HCT116 (cell line): ENCODE data around the gene VIPR2. TPM values are rescaled to one million over a fixed set of nuclear protein-coding genes. Genes with fewer than 3 reads are reported as not detected.

Source experiments
- ATAC-seq: fragments of 200-7000 bp; cut with Tn5 transposase; 2 replicates; pipeline ENCODE4 v1.9.1; 2020; ENCODE audit warnings: mild to moderate bottlenecking, moderate library complexity
- BruUV-seq: library from RNA; stranded (reverse); fragments of 400-500 nt; replicated peaks from 2 replicates; lab custom pipeline; 2021; lab: Mats Ljungman, UMichigan
- CTCF ChIA-PET: fragments of 300-600 bp; sonication (Branson Sonifier 250); formaldehyde crosslinking; loops from one replicate; lab custom pipeline; 2021; ENCODE audit warnings: antibody characterized with exemption; lab: Charles Lee
- POLR2A ChIA-PET: fragments of 300-600, 350-600 bp; sonication (Branson Sonifier 250); formaldehyde crosslinking; loops from one replicate; lab custom pipeline; 2021; ENCODE audit warnings: antibody characterized with exemption; lab: Charles Lee
- RAD21 ChIA-PET, 2 experiments: fragments of 300-600 bp; sonication (Branson Sonifier 250); formaldehyde crosslinking; loops; one replicate each; lab custom pipeline; 2023; ENCODE audit warnings: low total read pairs in 2 of 2; ENCODE audit not compliant: uncharacterized antibody in 2 of 2, unreplicated experiment in 2 of 2, low non-redundant PET in 1 of 2; lab: Charles Lee
- DNase-seq: peaks from one replicate; pipeline ENCODE4 v3.0.0-alpha.2; 2010; ENCODE audit warnings: low read depth, low spot score
- H2AFZ ChIP-seq: fragments of 200-600 bp; shearing (Covaris generic), sonication (generic); 2 replicates; pipeline ENCODE4 v1.6.1; 2017; ENCODE audit warnings: low read depth, mixed run types, mixed read lengths, antibody characterized with exemption, low read length; ENCODE audit not compliant: poor library complexity, severe bottlenecking
- H3K27ac ChIP-seq: 2 replicates; pipeline ENCODE4 v1.5.1; 2012; ENCODE audit warnings: low read depth, low read length
- H3K27me3 ChIP-seq: fragments of 200-600 bp; sonication (generic); 2 replicates; pipeline ENCODE4 v1.6.1; 2016; ENCODE audit warnings: mixed run types, low read length, mixed read lengths; ENCODE audit not compliant: insufficient read depth
- H3K36me3 ChIP-seq, 2 experiments: fragments of 200-500 bp in 1 of 2; fragments of 200-600 bp in 1 of 2; sonication (Bioruptor generic) in 1 of 2; sonication (generic) in 1 of 2; 2 replicates each; pipeline versions ENCODE4 v1.5.1 to v1.6.1; 2014 to 2016; ENCODE audit warnings: low read length in 2 of 2, inconsistent platforms in 1 of 2, mixed read lengths in 1 of 2, mixed run types in 1 of 2; ENCODE audit not compliant: insufficient read depth in 2 of 2, control insufficient read depth in 1 of 2
- H3K4me1 ChIP-seq, 2 experiments: fragments of 200-600 bp in 1 of 2; sonication (generic) in 1 of 2; 2 replicates each; pipeline versions ENCODE4 v1.5.1 to v1.6.1; 2012 to 2017; ENCODE audit warnings: low read length in 2 of 2, inconsistent platforms in 1 of 2, mild to moderate bottlenecking in 1 of 2, mixed read lengths in 1 of 2, mixed run types in 1 of 2, moderate library complexity in 1 of 2; ENCODE audit not compliant: insufficient read depth in 2 of 2, control insufficient read depth in 1 of 2
- H3K4me2 ChIP-seq: fragments of 200-600 bp; sonication (generic); 2 replicates; pipeline ENCODE4 v1.6.1; 2017; ENCODE audit warnings: mixed run types, low read length, mixed read lengths
- H3K4me3 ChIP-seq, 2 experiments: fragments of 200-600 bp in 1 of 2; sonication (generic) in 1 of 2; replicated peaks in 1 of 2; 2 replicates each; pipeline ENCODE4 v1.5.1; 2011 to 2016; ENCODE audit warnings: low read length in 2 of 2, control low read depth in 1 of 2, low read depth in 1 of 2, mild to moderate bottlenecking in 1 of 2, mixed read lengths in 1 of 2, mixed run types in 1 of 2
- H3K79me2 ChIP-seq: fragments of 200-600 bp; sonication (generic); 2 replicates; pipeline ENCODE4 v1.6.1; 2017; ENCODE audit warnings: mild to moderate bottlenecking, mixed run types, low read length, moderate library complexity, mixed read lengths; ENCODE audit not compliant: insufficient read depth
- H3K9ac ChIP-seq: fragments of 200-600 bp; sonication (generic); 2 replicates; pipeline ENCODE4 v1.6.1; 2016; ENCODE audit warnings: low read length, mixed read lengths
- H3K9me2 ChIP-seq: fragments of 200-600 bp; sonication (generic), shearing (Covaris generic); 2 replicates; pipeline ENCODE4 v1.6.1; 2017; ENCODE audit warnings: mixed run types, mild to moderate bottlenecking, moderate library complexity; ENCODE audit not compliant: insufficient read depth
- H3K9me3 ChIP-seq, 2 experiments: fragments of 200-500 bp in 1 of 2; fragments of 200-600 bp in 1 of 2; sonication (Bioruptor generic) in 1 of 2; sonication (generic) in 1 of 2; 2 replicates each; pipeline ENCODE4 v1.6.1; 2014 to 2017; ENCODE audit warnings: low read length in 2 of 2, mixed read lengths in 2 of 2, inconsistent platforms in 1 of 2, low read depth in 1 of 2, mild to moderate bottlenecking in 1 of 2, mixed run types in 1 of 2, moderate library complexity in 1 of 2; ENCODE audit not compliant: control insufficient read depth in 1 of 2, insufficient read depth in 1 of 2
- H4K20me1 ChIP-seq: fragments of 200-600 bp; sonication (generic), shearing (Covaris generic); 2 replicates; pipeline ENCODE4 v1.6.1; 2017; ENCODE audit warnings: mixed run types, mild to moderate bottlenecking, moderate library complexity; ENCODE audit not compliant: insufficient read depth
- CEBPB ChIP-seq: IDR thresholded peaks from 2 replicates; pipeline ENCODE4 v1.6.1; 2012; ENCODE audit warnings: low read depth
- ELF1 ChIP-seq: IDR thresholded peaks from 2 replicates; pipeline ENCODE4 v1.6.1; 2012; ENCODE audit warnings: low read depth, borderline replicate concordance
- EZH2 ChIP-seq: fragments of 200-600 bp; sonication (generic); IDR thresholded peaks from 2 replicates; pipeline ENCODE4 v1.6.1; 2017; ENCODE audit warnings: antibody characterized with exemption, mixed run types
- EZH2phosphoT487 ChIP-seq: fragments of 200-600 bp; IDR thresholded peaks from 2 replicates; pipeline ENCODE4 v1.6.1; 2018; ENCODE audit warnings: antibody characterized with exemption, borderline replicate concordance
- FOSL1 ChIP-seq: IDR thresholded peaks from 2 replicates; pipeline ENCODE4 v1.6.1; 2012; ENCODE audit warnings: low read depth
- JUND ChIP-seq: IDR thresholded peaks from 2 replicates; pipeline ENCODE4 v1.6.1; 2012
- POLR2A ChIP-seq: IDR thresholded peaks from 2 replicates; pipeline ENCODE4 v1.7.0; 2011; ENCODE audit warnings: borderline replicate concordance; ENCODE audit not compliant: insufficient read depth, insufficient read length; ENCODE audit errors: extremely low read depth
- POLR2AphosphoS5 ChIP-seq: IDR thresholded peaks from 2 replicates; pipeline ENCODE4 v1.6.1; 2011; ENCODE audit warnings: mild to moderate bottlenecking, low read depth, low read length, moderate library complexity
- SIN3A ChIP-seq: IDR thresholded peaks from 2 replicates; pipeline ENCODE4 v1.6.1; 2012; ENCODE audit warnings: low read depth
- SP1 ChIP-seq: IDR thresholded peaks from 2 replicates; pipeline ENCODE4 v1.6.1; 2012; ENCODE audit warnings: low read depth
- SRF ChIP-seq: IDR thresholded peaks from 2 replicates; pipeline ENCODE4 v1.6.1; 2012; ENCODE audit warnings: low read depth
- TCF7L2 ChIP-seq: IDR thresholded peaks from 2 replicates; pipeline ENCODE4 v1.7.0; 2011; ENCODE audit warnings: borderline replicate concordance, inconsistent platforms; ENCODE audit not compliant: insufficient read depth, insufficient read length; ENCODE audit errors: extremely low read depth
- YY1 ChIP-seq: IDR thresholded peaks from 2 replicates; pipeline ENCODE4 v1.6.1; 2011; ENCODE audit warnings: low read length, low read depth, moderate library complexity, mild to moderate bottlenecking; ENCODE audit not compliant: insufficient replicate concordance; ENCODE audit errors: extremely low read depth
- ZNF274 ChIP-seq: fragments of 200-500 bp; sonication (Bioruptor generic); IDR thresholded peaks from 2 replicates; pipeline ENCODE4 v1.6.1; 2014; ENCODE audit warnings: mild to moderate bottlenecking, low read depth, low read length, inconsistent platforms
- intact Hi-C: fragments of 100-400 bp; cut with micrococcal nuclease; formaldehyde crosslinking; loops from 2 replicates; pipeline ENCODE4 v1.10.0; 2022
- total RNA-seq: library from RNA; stranded (reverse); gene quantifications from one replicate; pipeline ENCODE4 v1.2.1, GENCODE V29; 2021; ENCODE audit not compliant: unreplicated experiment
- TF ChIP-seq, protein P1 (sequence below): IDR thresholded peaks from 2 replicates; pipeline ENCODE4 v1.6.1; 2012
- TF ChIP-seq, protein P2 (sequence below): IDR thresholded peaks from 2 replicates; pipeline ENCODE4 v1.6.1; 2012
- TF ChIP-seq, protein P3 (sequence below), 3 experiments: fragments of 200-600 bp in 1 of 3; sonication (generic) in 1 of 3; IDR thresholded peaks in 2 of 3; conservative IDR thresholded peaks in 1 of 3; 2 replicates each; pipeline ENCODE4 v1.5.1; 2012 to 2017; ENCODE audit warnings: low read depth in 2 of 3, low read length in 2 of 3, antibody characterized with exemption in 1 of 3, borderline replicate concordance in 1 of 3, control low read depth in 1 of 3, mild to moderate bottlenecking in 1 of 3, mixed read lengths in 1 of 3, mixed run types in 1 of 3, moderate library complexity in 1 of 3; ENCODE audit not compliant: insufficient read depth in 1 of 3
- TF ChIP-seq, protein P4 (sequence below): IDR thresholded peaks from 2 replicates; pipeline ENCODE4 v1.6.1; 2011; ENCODE audit warnings: mild to moderate bottlenecking, low read length, moderate library complexity; ENCODE audit not compliant: insufficient replicate concordance; ENCODE audit errors: extremely low read depth

Gene VIPR2
- total RNA-seq, 1 experiment from 2014 or later = 0.10 TPM

DNA sequence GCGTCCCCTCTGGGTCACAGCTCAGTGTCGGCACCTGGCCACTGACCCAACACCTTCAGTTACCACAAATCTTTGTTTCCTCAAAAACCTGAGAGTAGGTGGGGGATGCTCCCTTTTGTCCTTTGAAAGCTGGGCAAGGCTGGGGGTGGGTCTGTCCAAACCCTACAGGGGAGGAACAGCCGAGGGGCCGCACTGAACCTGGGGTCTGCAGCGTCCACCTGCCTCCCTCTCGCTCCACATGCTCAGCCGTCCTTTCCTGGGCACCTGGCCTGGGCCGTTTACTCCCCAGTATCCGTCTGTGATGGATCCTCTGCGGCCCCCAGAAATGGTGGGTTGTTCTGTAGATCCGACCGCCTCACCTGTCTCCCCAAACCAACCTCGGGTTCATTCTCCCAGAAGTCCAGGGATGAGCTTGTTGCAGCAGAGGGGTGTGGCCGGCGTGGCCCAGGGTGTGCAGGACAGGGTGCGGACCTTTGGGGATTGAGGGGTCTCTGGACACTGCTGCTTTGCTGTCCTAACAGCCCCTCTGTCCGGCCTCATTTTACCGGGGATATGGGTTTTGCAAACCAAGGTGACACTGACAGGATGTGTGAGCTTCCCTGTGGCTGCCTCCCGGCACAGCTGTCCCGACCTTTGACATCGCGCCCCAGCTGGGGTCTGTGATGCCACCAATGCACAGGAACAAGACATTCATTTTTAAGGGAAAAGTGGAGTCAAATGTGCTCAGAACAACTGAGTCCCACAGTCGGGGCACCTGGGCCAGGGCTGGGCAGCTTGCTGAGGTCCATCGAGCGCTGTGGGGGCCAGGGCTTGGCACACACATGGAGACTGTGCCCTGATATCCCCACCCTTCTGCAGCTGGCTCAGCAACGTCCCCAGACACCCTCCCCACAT, 115.9 kb downstream of the VIPR2 start (continued):
- TF ChIP-seq SP1 (no peak), TCF7L2 (no peak), JUND (no peak)
- TF ChIP-seq, protein P1, sequence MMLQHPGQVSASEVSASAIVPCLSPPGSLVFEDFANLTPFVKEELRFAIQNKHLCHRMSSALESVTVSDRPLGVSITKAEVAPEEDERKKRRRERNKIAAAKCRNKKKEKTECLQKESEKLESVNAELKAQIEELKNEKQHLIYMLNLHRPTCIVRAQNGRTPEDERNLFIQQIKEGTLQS = no peak

DNA sequence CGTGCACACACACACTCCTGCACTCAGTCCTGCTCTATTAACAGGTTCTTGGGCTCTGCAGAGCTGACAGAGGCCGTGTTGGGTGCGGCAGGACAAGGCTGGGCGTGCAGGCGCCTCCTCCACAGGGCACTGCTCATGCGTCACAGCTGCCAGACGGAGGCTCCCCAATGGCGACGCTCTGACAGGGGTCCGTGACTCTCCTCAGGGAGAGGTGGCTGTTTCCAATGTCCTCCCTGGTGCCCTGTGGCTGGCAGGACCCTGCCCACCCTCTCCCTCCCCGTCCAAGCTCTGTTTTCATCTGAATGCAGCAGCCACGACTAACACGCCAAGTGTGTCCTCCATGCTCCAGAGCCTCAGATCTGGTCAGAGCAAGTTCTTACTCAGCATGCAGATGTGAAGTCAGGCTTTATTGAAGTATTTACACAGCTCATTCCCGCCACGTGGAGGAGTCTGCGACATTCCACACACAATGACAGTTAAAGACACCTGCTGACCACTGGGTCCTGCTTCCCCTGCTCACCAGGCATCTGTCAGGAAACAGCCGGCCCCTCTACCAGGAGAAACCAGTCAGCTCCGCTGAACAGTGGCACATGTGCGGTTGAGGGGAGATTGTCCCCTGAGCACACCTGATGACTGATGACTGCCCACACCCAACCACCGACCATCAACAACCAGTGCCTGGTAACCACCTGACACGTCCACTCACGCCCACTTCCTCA, 116.7 kb downstream of the VIPR2 start:
- no peaks in the 10 kb centered on the region for H3K27me3 ChIP-seq
- ATAC-seq (no peak), DNase-seq (no peak)
- no peak overlapping the region for H3K9ac ChIP-seq
- RAD21 ChIA-PET = no interaction called here
- H3K4me3 ChIP-seq = no peak overlapping the region
- H3K4me2 ChIP-seq = no peak overlapping the region
- H4K20me1 ChIP-seq = no peaks in the 10 kb centered on the region
- H3K4me1 ChIP-seq = peaks cover 0 to 17% of the 10 kb centered on the region in 2 experiments; a peak in 1 of 4 replicates
- H2AFZ ChIP-seq = no peak overlapping the region
- no peaks in the 10 kb centered on the region for H3K79me2 ChIP-seq
- intact Hi-C loops = no loop called here
- no TSS peak for BruUV-seq
- H3K9me3 ChIP-seq = no peaks in the 10 kb centered on the region
- no peak overlapping the region for H3K27ac ChIP-seq
- H3K36me3 ChIP-seq = no peaks in the 10 kb centered on the region
- CTCF ChIA-PET = no interaction called here
- POLR2A ChIA-PET = no interaction called here
- H3K9me2 ChIP-seq = no peaks in the 10 kb centered on the region
- TF ChIP-seq SIN3A (no peak), TCF7L2 (no peak), SP1 (no peak), EZH2 (no peak), CEBPB (no peak), EZH2phosphoT487 (no peak), POLR2A (no peak), ZNF274 (no peak), JUND (no peak), POLR2AphosphoS5 (no peak), SRF (no peak), FOSL1 (no peak), YY1 (no peak), ELF1 (no peak)
- TF ChIP-seq, protein P1 = no peak
- TF ChIP-seq, protein P2, sequence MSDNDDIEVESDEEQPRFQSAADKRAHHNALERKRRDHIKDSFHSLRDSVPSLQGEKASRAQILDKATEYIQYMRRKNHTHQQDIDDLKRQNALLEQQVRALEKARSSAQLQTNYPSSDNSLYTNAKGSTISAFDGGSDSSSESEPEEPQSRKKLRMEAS = no peak
- TF ChIP-seq, protein P3, sequence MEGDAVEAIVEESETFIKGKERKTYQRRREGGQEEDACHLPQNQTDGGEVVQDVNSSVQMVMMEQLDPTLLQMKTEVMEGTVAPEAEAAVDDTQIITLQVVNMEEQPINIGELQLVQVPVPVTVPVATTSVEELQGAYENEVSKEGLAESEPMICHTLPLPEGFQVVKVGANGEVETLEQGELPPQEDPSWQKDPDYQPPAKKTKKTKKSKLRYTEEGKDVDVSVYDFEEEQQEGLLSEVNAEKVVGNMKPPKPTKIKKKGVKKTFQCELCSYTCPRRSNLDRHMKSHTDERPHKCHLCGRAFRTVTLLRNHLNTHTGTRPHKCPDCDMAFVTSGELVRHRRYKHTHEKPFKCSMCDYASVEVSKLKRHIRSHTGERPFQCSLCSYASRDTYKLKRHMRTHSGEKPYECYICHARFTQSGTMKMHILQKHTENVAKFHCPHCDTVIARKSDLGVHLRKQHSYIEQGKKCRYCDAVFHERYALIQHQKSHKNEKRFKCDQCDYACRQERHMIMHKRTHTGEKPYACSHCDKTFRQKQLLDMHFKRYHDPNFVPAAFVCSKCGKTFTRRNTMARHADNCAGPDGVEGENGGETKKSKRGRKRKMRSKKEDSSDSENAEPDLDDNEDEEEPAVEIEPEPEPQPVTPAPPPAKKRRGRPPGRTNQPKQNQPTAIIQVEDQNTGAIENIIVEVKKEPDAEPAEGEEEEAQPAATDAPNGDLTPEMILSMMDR (IDR thresholded peaks at IDR 0.05 in 2 of 3, conservative IDR thresholded peaks at IDR 0.05 in 1 of 3; ENCODE audit: borderline replicate concordance in 1 of 3, insufficient read depth in 1 of 3, low read depth in 2 of 3, low read length in 2 of 3) = no peak
- TF ChIP-seq, protein P4, sequence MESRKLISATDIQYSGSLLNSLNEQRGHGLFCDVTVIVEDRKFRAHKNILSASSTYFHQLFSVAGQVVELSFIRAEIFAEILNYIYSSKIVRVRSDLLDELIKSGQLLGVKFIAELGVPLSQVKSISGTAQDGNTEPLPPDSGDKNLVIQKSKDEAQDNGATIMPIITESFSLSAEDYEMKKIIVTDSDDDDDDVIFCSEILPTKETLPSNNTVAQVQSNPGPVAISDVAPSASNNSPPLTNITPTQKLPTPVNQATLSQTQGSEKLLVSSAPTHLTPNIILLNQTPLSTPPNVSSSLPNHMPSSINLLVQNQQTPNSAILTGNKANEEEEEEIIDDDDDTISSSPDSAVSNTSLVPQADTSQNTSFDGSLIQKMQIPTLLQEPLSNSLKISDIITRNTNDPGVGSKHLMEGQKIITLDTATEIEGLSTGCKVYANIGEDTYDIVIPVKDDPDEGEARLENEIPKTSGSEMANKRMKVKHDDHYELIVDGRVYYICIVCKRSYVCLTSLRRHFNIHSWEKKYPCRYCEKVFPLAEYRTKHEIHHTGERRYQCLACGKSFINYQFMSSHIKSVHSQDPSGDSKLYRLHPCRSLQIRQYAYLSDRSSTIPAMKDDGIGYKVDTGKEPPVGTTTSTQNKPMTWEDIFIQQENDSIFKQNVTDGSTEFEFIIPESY = no peak
